GM21367 (cell line): ENCODE results near the gene SUPT6H.
"Not testable (repeated sequence)": the region's sequence is repeated elsewhere in the genome, so short reads cannot be mapped to it uniquely, and the experiment has no call there.

Experiments used
- ATAC-seq: cut with Tn5 transposase; IDR thresholded peaks from one replicate; pipeline ENCODE4 v1.9.1; 2021; ENCODE audit not compliant: unreplicated experiment

The SUPT6H gene

GRCh38 chr17:28646039-28646754 lies 15.8 kb upstream of the SUPT6H start:
- no peak for ATAC-seq

GRCh38 chr17:28648698-28649097 lies 13.3 kb upstream of the SUPT6H start:
- ATAC-seq, result no peak

DNA sequence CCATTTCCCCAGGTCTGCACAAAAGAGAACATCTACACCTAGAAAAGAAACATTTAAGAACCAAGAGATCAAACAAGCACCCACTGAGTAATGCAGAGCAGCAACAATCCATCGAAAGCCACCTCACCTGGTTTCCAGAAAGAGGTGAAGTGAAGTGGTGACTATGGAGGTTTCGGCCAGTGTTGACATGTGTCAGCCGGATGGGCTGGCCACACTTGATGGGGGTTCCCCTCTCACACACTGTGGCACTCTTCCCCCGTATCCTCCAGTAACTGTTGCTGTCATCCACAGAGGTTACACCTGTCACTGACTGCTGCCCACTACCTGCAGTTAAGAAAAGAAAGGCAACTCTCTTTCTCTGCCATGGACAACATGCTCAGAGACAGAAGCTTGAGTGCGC lies 6.8 kb upstream of the SUPT6H start:
- no peak for ATAC-seq

- ATAC-seq, result no peak
These were observed 4.2 kb upstream of the SUPT6H start for GRCh38 chr17:28657756-28658155.

GRCh38 chr17:28658342-28658741 lies 3.7 kb upstream of the SUPT6H start:
- not testable (repeated sequence) for ATAC-seq

- not testable (repeated sequence) for ATAC-seq
These were observed 3.1 kb upstream of the SUPT6H start for GRCh38 chr17:28658766-28659496.

DNA sequence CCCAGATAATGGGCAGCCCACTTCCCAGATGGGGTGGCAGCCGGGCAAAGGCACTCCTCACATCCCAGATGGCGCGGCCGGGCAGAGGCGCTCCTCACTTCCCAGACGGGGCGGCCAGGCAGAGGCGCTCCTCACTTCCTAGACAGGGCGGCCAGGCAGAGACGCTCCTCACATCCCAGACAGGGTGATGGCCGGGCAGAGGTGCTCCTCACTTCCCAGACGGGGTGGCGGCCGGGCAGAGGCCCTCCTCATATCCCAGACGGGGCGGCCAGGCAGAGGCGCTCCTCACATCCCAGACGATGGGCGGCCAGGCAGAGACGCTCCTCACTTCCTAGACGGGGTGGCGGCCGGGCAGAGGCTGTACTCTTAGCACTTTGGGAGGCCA lies 2.5 kb upstream of the SUPT6H start:
- ATAC-seq, result not testable (repeated sequence)

DNA sequence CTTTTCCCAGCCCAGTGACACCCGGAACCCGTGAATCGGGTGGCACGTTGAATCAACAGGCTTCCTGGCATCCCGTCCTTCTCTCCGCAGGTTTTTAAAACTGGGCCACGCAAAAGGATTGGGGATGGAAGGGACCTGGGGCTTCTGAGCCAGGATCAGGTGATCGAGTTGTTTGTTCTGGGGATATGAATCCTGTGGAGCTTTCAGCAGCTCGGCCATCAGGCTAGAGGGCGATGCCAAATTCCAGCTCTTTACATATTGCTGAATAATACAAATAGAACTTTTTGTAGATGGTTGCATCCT lies 473 bp downstream of the SUPT6H start:
- ATAC-seq, result peak; percentile 6

- no peak for ATAC-seq
These were observed 1.7 kb downstream of the SUPT6H start for GRCh38 chr17:28663723-28664122.

DNA sequence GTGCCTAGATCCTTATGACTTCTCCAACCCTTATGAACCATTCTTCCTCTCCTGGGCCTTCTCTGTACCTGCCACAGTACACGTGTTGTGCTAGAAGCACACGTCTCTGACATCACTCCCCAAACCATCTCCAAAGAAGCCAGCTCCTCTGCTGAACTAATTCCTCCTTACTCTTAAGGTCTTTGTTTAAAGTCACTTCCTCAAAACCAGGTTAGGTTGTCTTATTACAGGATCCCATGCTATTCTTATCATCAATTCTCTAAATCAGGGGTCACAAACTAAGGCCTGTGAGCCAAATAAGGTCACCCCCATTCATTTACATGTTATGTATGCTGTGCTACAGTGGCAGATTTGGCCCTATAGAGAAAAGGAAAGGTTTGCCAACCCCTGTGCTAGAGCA lies 4.0 kb downstream of the SUPT6H start:
- ATAC-seq, result no peak

DNA sequence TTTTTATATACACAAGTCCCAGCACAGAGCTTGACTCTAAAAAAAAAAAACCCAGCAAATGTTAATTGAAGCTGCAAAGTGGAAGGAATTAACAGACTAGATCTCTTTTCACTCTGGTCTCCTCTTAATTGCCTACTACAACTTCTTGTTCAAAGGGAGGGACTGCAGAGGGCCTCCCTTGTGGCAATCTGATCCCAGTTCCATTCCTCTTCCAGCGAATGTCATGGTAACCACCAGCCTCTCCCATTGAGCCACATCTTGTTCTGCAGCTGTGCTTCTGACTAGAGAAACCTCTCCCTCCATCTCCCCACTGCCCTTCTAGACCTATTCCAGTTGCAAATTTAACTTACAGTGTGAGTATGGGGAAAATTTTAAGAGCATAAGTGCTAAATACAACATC lies 5.9 kb downstream of the SUPT6H start:
- no peak for ATAC-seq

GRCh38 chr17:28669918-28670317 lies 7.9 kb downstream of the SUPT6H start:
- no peak for ATAC-seq

- no peak for ATAC-seq
These were observed 13.5 kb downstream of the SUPT6H start for GRCh38 chr17:28675490-28675889.

- no peak for ATAC-seq
These were observed 14.0 kb downstream of the SUPT6H start for GRCh38 chr17:28675980-28676379.

- ATAC-seq, result no peak
These were observed 20.6 kb downstream of the SUPT6H start for GRCh38 chr17:28682655-28683054.

GRCh38 chr17:28684963-28685362 lies 23.0 kb downstream of the SUPT6H start:
- no peak for ATAC-seq

DNA sequence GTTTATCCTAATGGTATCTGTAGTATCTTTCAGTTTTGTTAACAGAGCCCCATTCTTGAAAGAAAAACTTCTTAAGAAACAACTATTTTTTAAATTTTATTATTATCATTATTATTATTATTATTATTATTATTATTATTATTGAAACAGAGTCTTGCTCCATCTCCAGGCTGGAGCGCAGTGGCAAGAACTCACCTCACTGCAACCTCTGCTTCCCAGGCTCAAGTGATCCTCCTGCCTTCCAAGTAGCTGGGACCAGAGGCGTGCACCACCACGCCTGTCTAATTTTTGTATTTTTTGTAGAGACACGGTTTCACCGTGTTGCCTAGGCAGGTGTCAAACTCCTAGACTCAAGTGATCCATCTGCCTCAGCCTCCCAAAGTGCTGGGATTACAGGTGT lies 23.4 kb downstream of the SUPT6H start:
- no peak for ATAC-seq

DNA sequence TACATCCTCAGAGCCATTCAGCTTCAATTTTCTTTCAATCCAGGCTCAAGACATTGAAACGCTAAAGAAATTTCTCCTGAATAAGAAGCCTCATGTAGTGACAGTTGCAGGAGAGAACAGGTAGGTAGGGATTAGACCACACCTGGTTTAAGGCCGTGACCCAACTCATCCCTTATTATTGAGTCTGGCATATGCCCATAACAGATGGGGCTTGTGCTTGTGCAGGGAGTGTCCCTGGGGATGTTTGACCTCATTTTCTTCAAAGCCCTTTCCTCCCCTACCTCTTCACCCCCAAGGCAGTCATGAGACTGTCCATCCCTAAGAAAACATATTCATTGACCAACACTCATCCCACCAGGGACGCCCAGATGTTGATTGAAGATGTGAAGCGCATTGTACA lies 24.3 kb downstream of the SUPT6H start:
- no peak for ATAC-seq

DNA sequence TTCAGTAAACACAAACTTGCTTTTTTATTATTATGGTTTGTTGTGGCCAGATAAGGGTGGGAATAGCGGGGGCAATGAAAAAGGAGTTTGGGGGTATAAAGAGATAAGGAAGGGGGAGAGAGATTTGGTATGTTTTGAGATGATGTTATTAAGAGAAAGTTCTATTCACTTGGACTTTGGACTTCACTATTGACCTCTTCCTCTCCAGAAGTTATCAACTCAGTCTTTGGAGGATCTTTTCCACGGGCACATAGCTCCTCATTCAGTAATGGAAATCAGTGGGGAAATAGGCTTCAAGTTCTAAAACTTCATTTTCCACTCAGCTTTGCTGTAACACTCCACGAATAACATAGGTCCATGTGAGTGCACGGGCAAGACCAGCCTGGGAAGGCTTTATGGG lies 26.5 kb downstream of the SUPT6H start:
- ATAC-seq, result no peak

- no peak for ATAC-seq
These were observed 27.0 kb downstream of the SUPT6H start for GRCh38 chr17:28689011-28689410.

DNA sequence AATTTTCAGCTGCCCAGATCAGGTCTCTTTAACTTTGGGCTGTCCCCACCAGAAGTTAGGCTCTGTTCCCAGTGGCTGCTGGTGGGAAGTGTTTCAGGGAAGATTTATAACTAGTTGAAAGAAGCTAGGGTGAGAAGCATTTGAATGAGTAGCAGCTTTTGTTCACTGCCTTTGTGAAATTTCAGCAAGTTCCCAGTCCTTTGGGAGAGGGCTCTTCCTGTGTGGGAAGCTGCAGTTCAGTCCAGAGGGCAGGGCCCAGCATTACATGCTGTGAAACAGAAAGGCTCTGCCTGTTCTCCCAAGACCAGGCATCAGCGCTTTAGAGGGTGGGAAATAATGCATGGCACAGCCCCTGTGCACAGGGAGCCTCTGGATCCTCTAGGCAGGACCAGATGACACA lies 31.9 kb downstream of the SUPT6H start:
- ATAC-seq, result no peak

DNA sequence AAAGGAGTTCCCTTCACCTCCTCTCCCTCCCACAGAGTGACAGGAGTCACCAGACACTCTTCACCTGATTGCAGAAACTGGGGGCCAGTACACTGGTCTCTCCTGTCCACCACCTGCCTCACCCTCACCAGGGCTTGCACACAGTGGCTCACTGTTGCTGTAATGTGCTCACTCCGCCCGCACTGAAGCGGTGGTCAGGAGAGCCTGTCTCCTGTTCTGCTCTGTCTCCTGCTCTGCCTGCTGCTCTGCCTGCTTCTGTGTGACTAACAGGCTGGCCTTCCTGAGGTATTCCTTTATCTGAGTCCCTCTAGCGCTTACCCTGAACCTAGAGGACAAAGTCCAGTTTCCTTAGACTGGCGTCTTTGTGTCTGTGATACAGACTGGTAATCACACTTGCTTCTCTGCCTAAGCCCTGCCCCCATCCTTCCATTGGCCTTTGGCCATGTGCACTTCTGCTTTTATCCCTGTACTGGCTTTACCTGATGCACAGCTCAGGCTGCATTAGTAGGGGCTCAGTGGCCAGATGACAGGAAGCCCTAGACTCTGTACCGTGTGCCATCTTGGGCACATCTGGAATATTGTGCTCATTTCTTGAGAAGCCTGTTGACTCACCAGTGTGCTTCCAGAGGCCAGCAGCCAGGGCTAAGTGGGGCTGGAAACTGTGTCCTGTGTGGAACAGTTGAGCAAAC lies 36.4 kb downstream of the SUPT6H start:
- no peak for ATAC-seq
